Keratinocyte (primary cell): ENCODE results near the gene FHIT. TPM values are rescaled to one million over a fixed set of nuclear protein-coding genes. Genes with fewer than 3 reads are reported as not detected.

Source experiments
- DNase-seq: peaks from one replicate; pipeline ENCODE4 v3.0.0-alpha.2; 2011; ENCODE audit warnings: low read depth, missing footprints, low spot score
- FAIRE-seq: peaks from 2 replicates; lab custom pipeline; 2011; peaks lifted over from hg19 to GRCh38; lab: Jason Lieb, UNC
- H2AFZ ChIP-seq: 2 replicates; pipeline ENCODE4 v1.6.0; 2012; ENCODE audit warnings: low read length, control low read depth, inconsistent platforms; ENCODE audit not compliant: control insufficient read depth
- H3K27ac ChIP-seq: 2 replicates; pipeline ENCODE4 v1.5.1; 2011; ENCODE audit warnings: low read length; ENCODE audit not compliant: control insufficient read depth, insufficient read depth
- H3K27me3 ChIP-seq: 3 replicates; pipeline ENCODE4 v1.6.0; 2011; ENCODE audit warnings: low read length; ENCODE audit not compliant: control insufficient read depth, insufficient read depth; ENCODE audit errors: extremely low read depth
- H3K36me3 ChIP-seq, 2 experiments: 2 replicates in 1 of 2; 3 replicates in 1 of 2; pipeline ENCODE4 v1.5.1; 2011; ENCODE audit warnings: low read length in 2 of 2, mild to moderate bottlenecking in 1 of 2; ENCODE audit not compliant: control insufficient read depth in 2 of 2, insufficient read depth in 2 of 2; ENCODE audit errors: extremely low read depth in 1 of 2
- H3K4me1 ChIP-seq: 3 replicates; pipeline ENCODE4 v1.5.1; 2011; ENCODE audit warnings: low read length; ENCODE audit not compliant: control insufficient read depth, insufficient read depth; ENCODE audit errors: extremely low read depth
- H3K4me2 ChIP-seq: 3 replicates; pipeline ENCODE4 v1.6.0; 2011; ENCODE audit warnings: low read depth, low read length; ENCODE audit not compliant: control insufficient read depth, insufficient read depth; ENCODE audit errors: extremely low read depth
- H3K4me3 ChIP-seq, 3 experiments: fragments of 200-600 bp in 1 of 3; sonication (generic) in 1 of 3; 2 replicates in 2 of 3; 3 replicates in 1 of 3; pipeline ENCODE4 v1.5.1; 2011 to 2016; ENCODE audit warnings: low read length in 3 of 3, mild to moderate bottlenecking in 3 of 3, control low read depth in 2 of 3, inconsistent platforms in 1 of 3, low read depth in 1 of 3, mixed read lengths in 1 of 3, mixed run types in 1 of 3, moderate library complexity in 1 of 3; ENCODE audit not compliant: control insufficient read depth in 2 of 3, insufficient read depth in 2 of 3; ENCODE audit errors: extremely low read depth in 1 of 3
- H3K79me2 ChIP-seq: 2 replicates; pipeline ENCODE4 v1.6.0; 2012; ENCODE audit warnings: low read length; ENCODE audit not compliant: control insufficient read depth, insufficient read depth
- H3K9ac ChIP-seq: 3 replicates; pipeline ENCODE4 v1.6.0; 2011; ENCODE audit warnings: low read length; ENCODE audit not compliant: control insufficient read depth, insufficient read depth; ENCODE audit errors: extremely low read depth
- H3K9me1 ChIP-seq: 3 replicates; pipeline ENCODE4 v1.6.0; 2011; ENCODE audit warnings: low read length; ENCODE audit not compliant: control insufficient read depth, insufficient read depth; ENCODE audit errors: extremely low read depth
- H3K9me3 ChIP-seq: 2 replicates; pipeline ENCODE4 v1.5.1; 2012; ENCODE audit warnings: low read depth, low read length; ENCODE audit not compliant: control insufficient read depth
- H4K20me1 ChIP-seq: 3 replicates; pipeline ENCODE4 v1.6.0; 2011; ENCODE audit warnings: low read length; ENCODE audit not compliant: control insufficient read depth, insufficient read depth; ENCODE audit errors: extremely low read depth
- EZH2 ChIP-seq: IDR thresholded peaks from one replicate; pipeline ENCODE4 v1.6.1; 2012; ENCODE audit warnings: inconsistent platforms, mild to moderate bottlenecking, low read length, moderate library complexity
- dilution Hi-C: fragments of 300-500 bp; cut with MboI; formaldehyde crosslinking; loops from one replicate; pipeline ENCODE4 v1.7.0; 2020; ENCODE audit warnings: low sequenced_read_pairs; ENCODE audit not compliant: extremely low pct_ligation_motif_present
- polyA plus RNA-seq, 5 experiments: library from polyadenylated mRNA; depleted of rRNA in 3 of 5; stranded (reverse) in 3 of 5; stranded (forward) in 1 of 5; unstranded in 1 of 5; fragments of >200 nt; gene quantifications; 1 replicate in 1 of 5; 2 replicates in 3 of 5; 3 replicates in 1 of 5; pipeline versions ENCODE4 v1.2.1 to v1.2.3, GENCODE V29; 2011 to 2012; ENCODE audit warnings: missing spikeins in 2 of 5, low read depth in 1 of 5, low replicate concordance in 1 of 5
- TF ChIP-seq, protein P1 (sequence below), 3 experiments: IDR thresholded peaks in 1 of 3; conservative IDR thresholded peaks in 1 of 3; optimal IDR thresholded peaks in 1 of 3; 2 replicates in 2 of 3; 3 replicates in 1 of 3; pipeline versions ENCODE3 to v1.5.1; 2011; ENCODE audit warnings: low read length in 3 of 3, mild to moderate bottlenecking in 3 of 3, moderate library complexity in 2 of 3, control low read depth in 1 of 3, inconsistent platforms in 1 of 3; ENCODE audit not compliant: insufficient read depth in 2 of 3; ENCODE audit errors: extremely low read depth in 1 of 3

Gene FHIT
- polyA plus RNA-seq, 1 donor (not counting 4 experiments of a cell fraction or from before 2014, with no cell fraction given), result 2.2 TPM

DNA sequence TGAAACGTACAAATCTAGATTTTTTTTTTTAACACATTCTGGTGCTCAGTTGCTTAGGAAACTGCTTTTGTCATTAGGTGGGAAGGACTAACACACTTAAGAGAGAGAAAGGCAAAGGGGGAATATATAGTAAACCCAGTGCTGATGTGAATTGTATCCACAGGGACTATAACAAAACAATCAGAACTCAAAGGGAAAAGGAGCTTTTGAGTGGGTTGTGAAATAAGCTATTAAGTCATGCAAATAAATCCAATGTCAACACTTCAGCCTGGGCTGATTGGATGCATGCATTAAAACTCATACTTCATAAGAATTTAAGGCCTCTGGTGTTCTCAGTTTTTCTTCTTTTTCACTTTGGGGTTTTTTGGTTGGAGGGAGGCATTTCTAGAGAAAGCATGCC lies 628.9 kb downstream of the FHIT start:
- Histone ChIP-seq H3K4me1 (no peaks in the 10 kb centered on the region), H3K9ac (no peak overlapping the region), H3K9me1 (no peaks in the 10 kb centered on the region), H3K4me3 (no peak overlapping the region), H4K20me1 (no peaks in the 10 kb centered on the region), H3K79me2 (no peaks in the 10 kb centered on the region), H3K9me3 (no peaks in the 10 kb centered on the region), H3K36me3 (no peaks in the 10 kb centered on the region), H3K27me3 (no peaks in the 10 kb centered on the region), H3K27ac (no peak overlapping the region), H3K4me2 (no peak overlapping the region), H2AFZ (no peak overlapping the region)
- TF ChIP-seq, protein P1, sequence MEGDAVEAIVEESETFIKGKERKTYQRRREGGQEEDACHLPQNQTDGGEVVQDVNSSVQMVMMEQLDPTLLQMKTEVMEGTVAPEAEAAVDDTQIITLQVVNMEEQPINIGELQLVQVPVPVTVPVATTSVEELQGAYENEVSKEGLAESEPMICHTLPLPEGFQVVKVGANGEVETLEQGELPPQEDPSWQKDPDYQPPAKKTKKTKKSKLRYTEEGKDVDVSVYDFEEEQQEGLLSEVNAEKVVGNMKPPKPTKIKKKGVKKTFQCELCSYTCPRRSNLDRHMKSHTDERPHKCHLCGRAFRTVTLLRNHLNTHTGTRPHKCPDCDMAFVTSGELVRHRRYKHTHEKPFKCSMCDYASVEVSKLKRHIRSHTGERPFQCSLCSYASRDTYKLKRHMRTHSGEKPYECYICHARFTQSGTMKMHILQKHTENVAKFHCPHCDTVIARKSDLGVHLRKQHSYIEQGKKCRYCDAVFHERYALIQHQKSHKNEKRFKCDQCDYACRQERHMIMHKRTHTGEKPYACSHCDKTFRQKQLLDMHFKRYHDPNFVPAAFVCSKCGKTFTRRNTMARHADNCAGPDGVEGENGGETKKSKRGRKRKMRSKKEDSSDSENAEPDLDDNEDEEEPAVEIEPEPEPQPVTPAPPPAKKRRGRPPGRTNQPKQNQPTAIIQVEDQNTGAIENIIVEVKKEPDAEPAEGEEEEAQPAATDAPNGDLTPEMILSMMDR (optimal IDR thresholded peaks at IDR 0.05 in 1 of 3, IDR thresholded peaks at IDR 0.05 in 1 of 3, conservative IDR thresholded peaks at IDR 0.05 in 1 of 3; ENCODE audit: extremely low read depth in 1 of 3, insufficient read depth in 2 of 3, low read length in 3 of 3), result no peak
- TF ChIP-seq EZH2, result no peak
- no peak for DNase-seq
- no peak for FAIRE-seq
- dilution Hi-C loops, result no loop called here

DNA sequence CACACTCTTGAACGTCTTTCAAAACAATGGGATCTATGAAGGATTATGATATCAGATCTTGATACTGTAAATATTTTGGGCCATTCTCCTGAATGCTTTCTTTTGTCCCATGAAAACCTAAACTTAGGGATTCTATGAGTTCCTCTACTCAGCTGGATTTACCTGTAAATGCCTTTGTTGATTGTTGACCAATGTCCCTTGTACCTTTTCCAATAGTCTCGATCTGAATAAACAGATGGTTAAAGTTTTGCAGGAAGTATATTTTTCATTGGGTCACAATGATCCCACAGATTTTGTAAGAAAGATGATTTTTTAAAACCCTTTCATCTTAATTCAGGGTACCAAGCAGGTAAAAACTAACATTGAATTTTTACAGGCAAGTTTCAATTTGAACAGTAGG lies 634.1 kb downstream of the FHIT start:
- Histone ChIP-seq H3K27ac (no peak overlapping the region), H3K79me2 (no peaks in the 10 kb centered on the region), H3K9me3 (no peaks in the 10 kb centered on the region), H3K36me3 (no peaks in the 10 kb centered on the region), H2AFZ (no peak overlapping the region), H3K9me1 (no peaks in the 10 kb centered on the region), H3K9ac (no peak overlapping the region), H3K4me3 (no peak overlapping the region), H3K27me3 (no peaks in the 10 kb centered on the region), H3K4me1 (no peaks in the 10 kb centered on the region), H3K4me2 (no peak overlapping the region), H4K20me1 (no peaks in the 10 kb centered on the region)
- TF ChIP-seq, protein P1 (optimal IDR thresholded peaks at IDR 0.05 in 1 of 3, IDR thresholded peaks at IDR 0.05 in 1 of 3, conservative IDR thresholded peaks at IDR 0.05 in 1 of 3; ENCODE audit: extremely low read depth in 1 of 3, insufficient read depth in 2 of 3, low read length in 3 of 3), result no peak
- TF ChIP-seq EZH2, result no peak
- no peak for DNase-seq
- dilution Hi-C loops, result no loop called here
- FAIRE-seq, result no peak
